Small intestine (tissue), 7 donors: Measurements from ENCODE around the gene ARHGAP9. TPM values are rescaled to one million over a fixed set of nuclear protein-coding genes. Genes with fewer than 3 reads are reported as not detected.
"Not testable (repeated sequence)": the region's sequence is repeated elsewhere in the genome, so short reads cannot be mapped to it uniquely, and the experiment has no call there.

Source experiments
- DNase-seq, 2 donors: peaks; one replicate each; pipeline versions ENCODE4 v3.0.0 to v3.0.0-alpha.2; 2013
- FAIRE-seq: peaks from 2 replicates; lab custom pipeline; 2012; peaks lifted over from hg19 to GRCh38; lab: Jason Lieb, UNC
- H3K27ac ChIP-seq, 3 donors: one replicate each; pipeline ENCODE4 v1.5.1; 2013; ENCODE audit warnings: low read length in 2 of 3, mild to moderate bottlenecking in 2 of 3, control low read depth in 1 of 3, inconsistent platforms in 1 of 3, low read depth in 1 of 3, moderate library complexity in 1 of 3
- H3K27me3 ChIP-seq, 3 donors: one replicate each; pipeline ENCODE4 v1.6.1; 2013; ENCODE audit warnings: low read length in 3 of 3, inconsistent platforms in 1 of 3; ENCODE audit not compliant: control insufficient read depth in 3 of 3, insufficient read depth in 3 of 3
- H3K36me3 ChIP-seq, 3 donors: one replicate each; pipeline ENCODE4 v1.6.1; 2013; ENCODE audit warnings: low read length in 3 of 3, inconsistent platforms in 1 of 3, low read depth in 1 of 3, mild to moderate bottlenecking in 1 of 3, moderate library complexity in 1 of 3; ENCODE audit not compliant: control insufficient read depth in 3 of 3, insufficient read depth in 2 of 3
- H3K4me1 ChIP-seq, 3 donors: one replicate each; pipeline ENCODE4 v1.6.1; 2013; ENCODE audit warnings: low read length in 2 of 3, inconsistent platforms in 1 of 3, low read depth in 1 of 3, mild to moderate bottlenecking in 1 of 3, moderate library complexity in 1 of 3; ENCODE audit not compliant: control insufficient read depth in 3 of 3, insufficient read depth in 2 of 3
- H3K4me3 ChIP-seq, 3 donors: one replicate each; pipeline ENCODE4 v1.5.1; 2013; ENCODE audit warnings: low read length in 3 of 3, control low read depth in 1 of 3, inconsistent platforms in 1 of 3, low read depth in 1 of 3, mild to moderate bottlenecking in 1 of 3, moderate library complexity in 1 of 3
- H3K9me3 ChIP-seq, 2 donors: one replicate each; pipeline ENCODE4 v1.6.1; 2013; ENCODE audit warnings: low read depth in 1 of 2, low read length in 1 of 2; ENCODE audit not compliant: control insufficient read depth in 2 of 2, insufficient read depth in 1 of 2
- WGBS, 3 donors: extraction: QIAGEN DNeasy Blood & Tissue Kit; methylation state at CpG; one replicate each; pipeline ENCODE4 v1.1.7; 2013; 5-methylcytosine and 5-hydroxymethylcytosine counted together
- polyA plus RNA-seq, 4 donors: library from polyadenylated mRNA; stranded (reverse) in 3 of 4; unstranded in 1 of 4; fragments of 200-250 nt in 3 of 4; fragments of 120-200 nt in 1 of 4; gene quantifications; one replicate each; pipeline versions ENCODE4 v1.2.1 to v1.2.3, GENCODE V29; 2013
- donor health status: healthy with polysubstance abuse.
- donor health status: control.
- donor health status: control.
- donor health status: Bipolar disorder and iron deficiency.
- donor health status: healthy.

The ARHGAP9 gene
- polyA plus RNA-seq, 4 donors: 4.2 to 39.2 (median 9.1) TPM

GRCh38 chr12:57519796-57520052 lies 40.1 kb upstream of the ARHGAP9 start:
- H3K9me3 ChIP-seq: no peaks in the 10 kb centered on the region
- peak overlapping the region; percentile 78 to 99 (median 85) for H3K4me3 ChIP-seq
- H3K27ac ChIP-seq: peak overlapping the region; percentile 96 to 99 (median 96)
- H3K27me3 ChIP-seq: no peaks in the 10 kb centered on the region
- DNase-seq (peak; percentile 38 to 66), FAIRE-seq (no peak)
- H3K4me1 ChIP-seq: peaks cover 2 to 38% (median 11%) of the 10 kb centered on the region in 3 donors
- 0 to 1% (median 0%) methylated on average over 8 of the region's 8 CpGs for WGBS, 3 donors
- peaks cover 6 to 46% (median 25%) of the 10 kb centered on the region in 3 donors for H3K36me3 ChIP-seq

- FAIRE-seq (no peak), DNase-seq (peak in 1 of 2 donors; percentile 24)
- Histone ChIP-seq H3K4me3 (peak overlapping the region; percentile 78 to 99 (median 85)), H3K36me3 (peaks cover 6 to 47% (median 28%) of the 10 kb centered on the region in 3 donors), H3K27ac (peak overlapping the region; percentile 96 to 99 (median 96)), H3K27me3 (no peaks in the 10 kb centered on the region), H3K4me1 (peaks cover 1 to 33% (median 8%) of the 10 kb centered on the region in 3 donors), H3K9me3 (no peaks in the 10 kb centered on the region)
- 23 to 27% (median 26%) methylated on average over 7 of the region's 7 CpGs for WGBS, 3 donors
These were observed 39.5 kb upstream of the ARHGAP9 start for GRCh38 chr12:57518920-57519795.

GRCh38 chr12:57518176-57518919 lies 38.7 kb upstream of the ARHGAP9 start:
- no peak for DNase-seq
- H3K4me1 ChIP-seq: peaks cover 0 to 28% (median 3%) of the 10 kb centered on the region in 3 donors
- no peaks in the 10 kb centered on the region for H3K27me3 ChIP-seq
- FAIRE-seq: no peak
- peaks cover 7 to 50% (median 28%) of the 10 kb centered on the region in 3 donors for H3K36me3 ChIP-seq
- H3K4me3 ChIP-seq: peak overlapping the region in 2 of 3 donors; percentile 85 to 99
- 79 to 87% (median 81%) methylated on average over 8 of the region's 8 CpGs for WGBS, 3 donors
- H3K9me3 ChIP-seq: no peaks in the 10 kb centered on the region
- H3K27ac ChIP-seq: peak overlapping the region in 1 of 3 donors; percentile 99

GRCh38 chr12:57517718-57518117 lies 38.1 kb upstream of the ARHGAP9 start:
- not testable (repeated sequence) for DNase-seq, H3K4me3 ChIP-seq, H3K27me3 ChIP-seq, FAIRE-seq, H3K27ac ChIP-seq, H3K9me3 ChIP-seq
- Histone ChIP-seq H3K36me3 (peaks cover 12 to 54% (median 28%) of the 10 kb centered on the region in 3 donors), H3K4me1 (peaks cover 0 to 28% (median 3%) of the 10 kb centered on the region in 3 donors)
- 88 to 91% (median 90%) methylated on average over 10 of the region's 10 CpGs for WGBS, 3 donors

- Histone ChIP-seq H3K27ac (no peak overlapping the region), H3K36me3 (peaks cover 13 to 56% (median 30%) of the 10 kb centered on the region in 3 donors), H3K4me3 (no peak overlapping the region), H3K9me3 (no peaks in the 10 kb centered on the region), H3K4me1 (peaks cover 0 to 27% (median 3%) of the 10 kb centered on the region in 3 donors), H3K27me3 (no peaks in the 10 kb centered on the region)
- no peak for FAIRE-seq
- no peak for DNase-seq
- WGBS, 3 donors: 56 to 77% (median 70%) methylated on average over 1 of the region's 1 CpG
These were observed 37.5 kb upstream of the ARHGAP9 start for GRCh38 chr12:57517187-57517586.

- H3K36me3 ChIP-seq: peaks cover 13 to 61% (median 33%) of the 10 kb centered on the region in 3 donors
- no peak overlapping the region for H3K27ac ChIP-seq
- FAIRE-seq: no peak
These were observed 37.0 kb upstream of the ARHGAP9 start for GRCh38 chr12:57516617-57517153.

GRCh38 chr12:57515934-57516541 lies 36.4 kb upstream of the ARHGAP9 start:
- 83 to 86% (median 84%) methylated on average over 11 of the region's 11 CpGs for WGBS, 3 donors
- Histone ChIP-seq H3K9me3 (no peaks in the 10 kb centered on the region), H3K4me1 (peaks cover 0 to 16% (median 0%) of the 10 kb centered on the region in 3 donors), H3K4me3 (no peak overlapping the region), H3K36me3 (peaks cover 13 to 67% (median 33%) of the 10 kb centered on the region in 3 donors), H3K27me3 (no peaks in the 10 kb centered on the region), H3K27ac (no peak overlapping the region)
- no peak for FAIRE-seq
- DNase-seq: no peak

More at GRCh38 chr12:57516617-57517153, 37.0 kb upstream of the ARHGAP9 start:
- H3K4me1 ChIP-seq: peaks cover 0 to 22% (median 3%) of the 10 kb centered on the region in 3 donors
- H3K9me3 ChIP-seq: no peaks in the 10 kb centered on the region
- H3K27me3 ChIP-seq: no peaks in the 10 kb centered on the region
- DNase-seq: no peak
- 88 to 91% (median 90%) methylated on average over 11 of the region's 11 CpGs for WGBS, 3 donors
- H3K4me3 ChIP-seq: no peak overlapping the region
